Activated CD4-positive, alpha-beta memory T cell treated with anti-CD3 and anti-CD28 coated beads, Interleukin-2, amount 10 ng/mL, durations not matched to agents 7 days and 5 days (primary cell): ENCODE results near the gene RPL28. TPM values are rescaled to one million over a fixed set of nuclear protein-coding genes. Genes with fewer than 3 reads are reported as not detected.
A peak's percentile ranks its signal among the peaks of the same experiment; 100 is the strongest.

Experiments used
- CTCF ChIA-PET: fragments of 350-600 bp; sonication (Branson Sonifier 250); formaldehyde crosslinking; loops from one replicate; lab custom pipeline; 2021; ENCODE audit warnings: antibody characterized with exemption, inconsistent platforms; lab: Charles Lee
- POLR2A ChIA-PET: fragments of 350-600 bp; sonication (Branson Sonifier 250); formaldehyde crosslinking; loops from one replicate; lab custom pipeline; 2021; ENCODE audit warnings: antibody characterized with exemption; lab: Charles Lee
- DNase-seq: peaks from one replicate; pipeline ENCODE4 v3.0.0-alpha.2; 2020
- H3K27ac Mint-ChIP-seq: one replicate; pipeline ENCODE4 v1.8.0; 2021; ENCODE audit warnings: mild to moderate bottlenecking, mixed read lengths
- H3K27me3 Mint-ChIP-seq: one replicate; pipeline ENCODE4 v1.8.0; 2021; ENCODE audit warnings: mixed read lengths
- H3K36me3 Mint-ChIP-seq: one replicate; pipeline ENCODE4 v1.8.0; 2021; ENCODE audit warnings: low read depth, mixed read lengths
- H3K4me1 Mint-ChIP-seq: one replicate; pipeline ENCODE4 v1.8.0; 2021; ENCODE audit warnings: mixed read lengths
- H3K4me3 Mint-ChIP-seq: one replicate; pipeline ENCODE4 v1.8.0; 2021; ENCODE audit warnings: mild to moderate bottlenecking, mixed read lengths
- H3K9me3 Mint-ChIP-seq: one replicate; pipeline ENCODE4 v1.8.0; 2021; ENCODE audit warnings: mixed read lengths
- total RNA-seq, 2 experiments: library from RNA; stranded (reverse); gene quantifications; one replicate each; pipeline ENCODE4 v1.2.3, GENCODE V29; 2021

Gene RPL28
- total RNA-seq, 2 experiments from 2014 or later = 3,004 to 3,026 TPM

DNA sequence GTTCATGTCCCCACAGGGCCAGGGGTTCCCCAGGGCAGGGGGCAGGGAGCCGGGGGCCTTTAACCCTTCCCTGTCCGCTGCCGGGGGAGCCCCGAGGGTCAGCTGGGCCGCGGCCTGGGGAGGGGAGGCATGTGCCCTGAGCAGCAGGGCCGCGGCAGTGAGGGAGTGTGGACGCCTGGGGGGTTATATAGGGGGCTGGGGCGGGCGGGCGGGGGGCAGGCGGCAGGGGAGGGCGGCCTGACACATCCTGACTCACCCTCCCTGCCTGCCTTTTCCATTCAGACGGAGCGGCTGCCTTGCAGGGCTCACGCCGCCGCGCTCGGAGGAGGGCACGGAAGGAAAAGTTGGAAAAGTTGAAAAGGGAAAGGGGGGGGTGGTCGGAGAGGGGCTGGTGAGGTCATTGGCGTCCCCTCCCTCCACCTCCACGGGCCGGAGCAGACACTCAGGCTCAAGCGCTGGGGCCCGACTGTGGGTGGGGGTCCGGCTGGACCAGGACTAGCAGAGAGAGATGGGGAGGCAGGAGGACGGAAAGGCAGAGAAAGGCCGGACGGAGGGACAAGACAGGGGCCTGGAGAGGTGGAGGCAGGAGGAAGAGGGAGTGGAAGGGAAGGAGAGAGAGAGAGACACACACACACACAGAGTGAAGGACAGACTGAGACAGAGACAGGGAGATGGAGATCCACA, 15.3 kb upstream of the RPL28 start, which contains the start of gene IL11:
IL11 (minus strand) TSS at position 159 of the 684 bp plus-strand sequence; CDS start at position 6, 153 bp downstream.
- no peak within 1 kb of the TSS for H3K27ac Mint-ChIP-seq
- POLR2A ChIA-PET = interaction anchor here (3.6 kb wide), 1 partner anchor 13 kb away, joined by 17 read pairs; the partner anchor contains the start of gene TMEM238
- CTCF ChIA-PET = no interaction called here
- peaks cover 41% of the 10 kb centered on the region for H3K27me3 Mint-ChIP-seq
- peak within 1 kb of the TSS; percentile 7 for H3K4me3 Mint-ChIP-seq
- H3K4me1 Mint-ChIP-seq = peaks cover 4% of the 10 kb centered on the region
- no peaks in the 10 kb centered on the region for H3K36me3 Mint-ChIP-seq
- DNase-seq = no peak
- no peaks in the 10 kb centered on the region for H3K9me3 Mint-ChIP-seq

GRCh38 chr19:55372316-55373081, 13.2 kb upstream of the RPL28 start:
- no peak overlapping the region for H3K27ac Mint-ChIP-seq
- ChIA-PET POLR2A (interaction anchor here (1.6 to 3.6 kb wide), 2 partner anchors 11 to 71 kb away, joined by 4 to 17 read pairs; partner anchors contain the start of gene TMEM238), CTCF (no interaction called here)
- H3K4me1 Mint-ChIP-seq = peaks cover 4% of the 10 kb centered on the region
- H3K9me3 Mint-ChIP-seq = no peaks in the 10 kb centered on the region
- DNase-seq = no peak
- peaks cover 37% of the 10 kb centered on the region for H3K27me3 Mint-ChIP-seq
- no peaks in the 10 kb centered on the region for H3K36me3 Mint-ChIP-seq
- H3K4me3 Mint-ChIP-seq = no peak overlapping the region

DNA sequence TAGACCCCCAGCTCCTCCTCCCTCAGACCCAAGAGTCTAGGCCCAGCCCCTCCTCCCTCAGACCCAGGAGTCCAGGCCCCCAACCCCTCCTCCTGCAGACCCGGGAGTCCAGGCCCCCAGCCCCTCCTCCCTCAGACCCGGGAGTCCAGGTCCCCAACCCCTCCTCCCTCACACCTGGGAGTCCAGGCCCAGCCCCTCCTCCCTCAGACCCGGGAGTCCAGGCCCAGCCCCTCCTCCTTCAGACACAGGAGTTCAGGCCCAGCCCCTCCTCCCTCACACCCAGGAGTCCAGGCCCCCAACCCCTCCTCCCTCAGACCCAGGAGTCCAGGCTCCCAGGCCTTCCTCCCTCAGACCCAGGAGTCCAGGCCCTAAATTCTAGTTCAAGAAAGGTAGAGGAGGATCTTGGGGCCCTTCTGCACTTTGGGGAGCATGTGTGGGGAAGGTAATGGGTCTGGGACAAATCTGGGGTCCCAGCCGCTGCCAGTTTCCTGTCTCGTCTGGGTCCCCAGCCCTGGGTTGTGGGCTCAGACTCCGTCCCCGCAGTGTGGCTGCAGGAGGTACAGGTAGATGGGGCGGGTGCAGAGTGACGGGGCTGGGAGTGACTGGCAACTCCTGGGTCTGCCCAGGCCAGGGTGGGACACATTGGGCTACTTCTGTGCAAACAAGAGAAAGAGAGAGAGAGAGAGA, 12.3 kb upstream of the RPL28 start:
- Mint-ChIP-seq H3K9me3 (no peaks in the 10 kb centered on the region), H3K4me1 (peaks cover 4% of the 10 kb centered on the region), H3K27ac (no peak overlapping the region), H3K4me3 (no peak overlapping the region), H3K27me3 (peaks cover 34% of the 10 kb centered on the region), H3K36me3 (no peaks in the 10 kb centered on the region)
- POLR2A ChIA-PET = interaction anchor here (3.6 kb wide), 1 partner anchor 10 kb away, joined by 17 read pairs; the partner anchor contains the start of gene TMEM238
- CTCF ChIA-PET = no interaction called here
- DNase-seq = no peak

GRCh38 chr19:55373993-55374757, 11.6 kb upstream of the RPL28 start:
- no peak for DNase-seq
- Mint-ChIP-seq H3K27me3 (peaks cover 28% of the 10 kb centered on the region), H3K36me3 (peaks cover under 1% of the 10 kb centered on the region), H3K4me3 (no peak overlapping the region), H3K27ac (no peak overlapping the region), H3K4me1 (peaks cover 4% of the 10 kb centered on the region), H3K9me3 (no peaks in the 10 kb centered on the region)
- ChIA-PET POLR2A (interaction anchor here (3.6 kb wide), 1 partner anchor 10 kb away, joined by 17 read pairs; the partner anchor contains the start of gene TMEM238), CTCF (no interaction called here)

DNA sequence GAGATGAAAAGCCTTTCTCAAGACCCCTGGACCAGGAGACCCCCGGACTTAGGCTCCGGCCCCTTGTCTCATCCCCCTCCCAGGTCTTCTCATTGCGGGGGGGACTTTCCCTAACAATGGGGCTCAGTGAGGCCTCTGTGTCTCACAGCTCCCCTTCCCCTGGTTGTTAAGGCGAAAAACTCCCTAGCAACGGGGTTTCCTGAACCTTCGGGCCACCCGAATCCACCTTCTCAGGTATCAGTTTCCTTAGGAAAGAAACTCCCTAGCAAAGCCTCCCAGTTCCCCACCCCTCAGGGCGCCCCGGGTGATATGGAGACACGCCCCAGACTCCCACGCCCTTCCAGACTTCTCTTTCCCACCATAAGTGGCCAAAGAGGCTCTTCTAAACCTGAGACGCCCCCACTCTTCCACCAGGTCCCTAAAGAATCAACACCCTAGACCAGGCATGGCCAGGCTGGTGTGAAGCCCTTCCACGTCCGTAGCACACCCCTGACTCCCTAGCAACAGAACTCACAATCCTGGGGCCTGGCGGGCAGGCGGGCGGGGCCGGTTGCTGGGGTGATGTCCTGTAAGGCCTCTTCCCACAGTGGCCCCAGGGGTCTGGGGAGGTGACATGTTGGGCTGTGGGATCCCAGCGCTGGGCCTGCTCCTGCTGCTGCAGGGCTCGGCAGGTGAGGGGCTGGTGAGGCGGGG, 9.3 kb upstream of the RPL28 start, which contains the start of gene TMEM190:
TMEM190 (plus strand) TSS at position 586 of the 693 bp plus-strand sequence; CDS start at position 614, 28 bp downstream.
- DNase-seq = no peak
- CTCF ChIA-PET = no interaction called here
- Mint-ChIP-seq H3K4me3 (no peak within 1 kb of the TSS), H3K27me3 (peaks cover 14% of the 10 kb centered on the region), H3K27ac (no peak within 1 kb of the TSS), H3K4me1 (peaks cover under 1% of the 10 kb centered on the region), H3K9me3 (no peaks in the 10 kb centered on the region), H3K36me3 (peaks cover 5% of the 10 kb centered on the region)
- POLR2A ChIA-PET = interaction anchor here (1.4 kb wide), 1 partner anchor 8 kb away, joined by 3 read pairs; the partner anchor contains the start of gene TMEM238

- peaks cover 12% of the 10 kb centered on the region for H3K4me1 Mint-ChIP-seq
- ChIA-PET CTCF (no interaction called here), POLR2A (no interaction called here)
- DNase-seq = no peak
- H3K9me3 Mint-ChIP-seq = no peaks in the 10 kb centered on the region
- peaks cover 15% of the 10 kb centered on the region for H3K36me3 Mint-ChIP-seq
- peaks cover 4% of the 10 kb centered on the region for H3K27me3 Mint-ChIP-seq
- H3K27ac Mint-ChIP-seq = no peak overlapping the region
- H3K4me3 Mint-ChIP-seq = no peak overlapping the region
These were observed 8.2 kb upstream of the RPL28 start for GRCh38 chr19:55377356-55378131.

- CTCF ChIA-PET = no interaction called here
- peaks cover 20% of the 10 kb centered on the region for H3K4me1 Mint-ChIP-seq
- no peaks in the 10 kb centered on the region for H3K27me3 Mint-ChIP-seq
- H3K4me3 Mint-ChIP-seq = no peak overlapping the region
- H3K27ac Mint-ChIP-seq = no peak overlapping the region
- H3K36me3 Mint-ChIP-seq = peaks cover 15% of the 10 kb centered on the region
- POLR2A ChIA-PET = no interaction called here
- no peak for DNase-seq
- no peaks in the 10 kb centered on the region for H3K9me3 Mint-ChIP-seq
These were observed 6.6 kb upstream of the RPL28 start for GRCh38 chr19:55379174-55379573.

GRCh38 chr19:55382013-55382412, 3.7 kb upstream of the RPL28 start:
- peaks cover 38% of the 10 kb centered on the region for H3K4me1 Mint-ChIP-seq
- ChIA-PET CTCF (interaction anchor here (0.6 kb wide), 1 partner anchor 240 kb away, joined by 4 read pairs; no protein-coding TSS in a partner anchor), POLR2A (interaction anchor here (0.6 to 3.4 kb wide), 3 partner anchors 9 to 131 kb away, joined by 3 to 17 read pairs (median 3); no protein-coding TSS in a partner anchor)

DNA sequence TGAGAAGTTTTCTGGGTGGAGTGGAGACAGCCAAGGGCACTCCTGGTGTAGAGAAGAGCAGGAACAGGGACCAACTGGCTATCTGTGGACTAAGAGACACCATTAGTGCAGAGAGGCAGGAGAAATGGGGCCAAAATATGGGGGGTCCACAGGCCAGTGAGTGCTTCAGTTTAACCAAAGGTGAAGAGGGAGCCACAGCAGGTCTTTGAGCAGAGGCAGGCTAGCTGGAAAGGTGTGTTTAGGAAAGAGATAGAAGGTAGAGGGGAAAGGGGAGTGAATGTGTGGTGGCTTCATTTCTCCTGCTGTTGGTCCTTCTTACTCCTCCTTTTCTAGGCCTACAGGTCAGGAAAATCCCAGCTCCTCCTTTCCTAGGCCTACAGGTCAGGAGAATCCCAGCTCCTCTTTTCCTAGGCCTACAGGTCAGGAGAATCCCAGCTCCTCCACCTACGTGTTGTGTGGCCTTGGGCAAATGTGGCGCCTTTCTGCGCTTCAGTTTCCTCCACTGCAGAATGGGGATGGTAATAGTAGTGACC, 3.1 kb upstream of the RPL28 start:
- Mint-ChIP-seq H3K4me1 (peaks cover 44% of the 10 kb centered on the region), H3K36me3 (peaks cover 35% of the 10 kb centered on the region), H3K4me3 (peak overlapping the region; percentile 85), H3K27ac (peak overlapping the region; percentile 88), H3K27me3 (no peaks in the 10 kb centered on the region), H3K9me3 (no peaks in the 10 kb centered on the region)
- CTCF ChIA-PET = interaction anchor here (1.5 to 2.4 kb wide), 4 partner anchors 43 to 320 kb away, joined by 3 to 30 read pairs (median 10); partner anchors contain the start of genes KMT5C and RDH13
- POLR2A ChIA-PET = interaction anchor here (0.6 to 3.4 kb wide), 9 partner anchors 10 to 132 kb away, joined by 3 to 77 read pairs (median 16); partner anchors contain the start of genes KMT5C, PPP6R1 and UBE2S
- no peak for DNase-seq

More at GRCh38 chr19:55382013-55382412, 3.7 kb upstream of the RPL28 start:
- DNase-seq = no peak
- Mint-ChIP-seq H3K9me3 (no peaks in the 10 kb centered on the region), H3K27me3 (no peaks in the 10 kb centered on the region), H3K27ac (no peak overlapping the region), H3K36me3 (peaks cover 29% of the 10 kb centered on the region), H3K4me3 (peak overlapping the region; percentile 85)

DNA sequence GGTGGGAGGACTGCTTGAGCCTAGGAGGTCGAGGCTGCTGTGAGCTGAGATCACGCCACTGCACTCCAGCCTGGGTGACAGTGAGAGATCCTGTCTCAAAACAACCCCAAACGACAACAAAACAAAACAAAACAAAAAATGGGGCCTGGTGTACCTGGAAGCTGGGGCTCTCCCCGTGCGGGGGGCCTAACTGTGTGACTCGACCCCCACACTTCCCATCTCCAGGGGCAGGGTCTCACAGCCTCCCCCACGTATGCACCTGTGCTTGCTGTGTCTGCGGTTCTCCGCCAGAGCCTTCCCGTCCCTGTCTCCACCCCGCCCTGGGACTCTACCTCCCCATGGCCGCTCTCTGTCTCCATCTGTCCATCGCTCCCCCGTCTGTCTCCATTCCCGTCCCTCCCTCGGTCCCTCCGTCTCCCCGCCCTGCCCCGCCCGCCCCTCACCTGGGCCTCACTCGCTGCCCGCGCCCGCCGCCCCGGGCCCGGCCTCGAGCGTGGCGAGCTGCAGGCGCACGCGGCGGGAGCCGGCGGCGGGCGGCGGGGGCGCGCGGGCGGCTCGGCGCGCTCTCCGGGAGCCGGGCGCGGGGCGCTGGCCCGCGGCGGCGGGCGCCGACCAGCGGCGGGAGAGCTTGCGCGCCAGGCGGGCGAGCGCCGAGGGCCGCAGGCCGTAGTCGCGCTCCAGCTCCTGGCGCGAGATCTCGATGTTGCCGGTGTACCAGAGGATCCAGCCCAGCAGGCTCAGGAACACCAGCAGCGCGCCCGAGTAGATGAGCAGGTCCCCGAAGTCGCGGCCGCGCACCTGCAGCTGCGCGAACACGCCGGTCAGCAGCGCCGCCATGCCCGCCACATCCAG, 2.2 kb upstream of the RPL28 start:
- peak overlapping the region; percentile 85 for H3K4me3 Mint-ChIP-seq
- POLR2A ChIA-PET = interaction anchor here (1.1 to 3.4 kb wide), 21 partner anchors 8 to 303 kb away, joined by 3 to 77 read pairs (median 7); partner anchors contain the start of genes FIZ1, HSPBP1, KMT5C and PPP1R12C
- peak; percentile 29 for DNase-seq
- H3K9me3 Mint-ChIP-seq = no peaks in the 10 kb centered on the region
- no peaks in the 10 kb centered on the region for H3K27me3 Mint-ChIP-seq
- peak overlapping the region; percentile 88 for H3K27ac Mint-ChIP-seq
- CTCF ChIA-PET = interaction anchor here (1.2 to 2.4 kb wide), 13 partner anchors 20 to 321 kb away, joined by 3 to 30 read pairs (median 6); partner anchors contain the start of genes HSPBP1, KMT5C, RDH13 and UBE2S
- H3K36me3 Mint-ChIP-seq = peaks cover 44% of the 10 kb centered on the region
- peaks cover 53% of the 10 kb centered on the region for H3K4me1 Mint-ChIP-seq
